A673 (cell line): Measurements from ENCODE around the gene C2orf81. TPM values are rescaled to one million over a fixed set of nuclear protein-coding genes. Genes with fewer than 3 reads are reported as not detected.
"Not testable (repeated sequence)": the region's sequence is repeated elsewhere in the genome, so short reads cannot be mapped to it uniquely, and the experiment has no call there.

ENCODE experiments used
- BruUV-seq: library from RNA; stranded (reverse); fragments of 400-500 nt; replicated peaks from 2 replicates; lab custom pipeline; 2021; lab: Mats Ljungman, UMichigan
- CTCF ChIA-PET: fragments of 300-600 bp; sonication (Branson Sonifier 250); formaldehyde crosslinking; loops from one replicate; lab custom pipeline; 2022; ENCODE audit warnings: antibody characterized with exemption; lab: Charles Lee
- POLR2A ChIA-PET: fragments of 300-600 bp; sonication (Branson Sonifier 250); formaldehyde crosslinking; loops from one replicate; lab custom pipeline; 2022; ENCODE audit warnings: antibody characterized with exemption; ENCODE audit not compliant: low non-redundant PET; lab: Charles Lee
- DNase-seq: peaks from one replicate; pipeline ENCODE4 v3.0.0-alpha.2; 2015; ENCODE audit warnings: low spot score
- H3K27ac ChIP-seq: fragments of 200-600 bp; sonication (generic); 2 replicates; pipeline ENCODE4 v1.5.1; 2016; ENCODE audit warnings: mixed run types, low read depth, mild to moderate bottlenecking, mixed read lengths, antibody characterized with exemption, low read length; ENCODE audit not compliant: poor library complexity, severe bottlenecking
- H3K27me3 ChIP-seq: fragments of 200-600 bp; sonication (generic); replicated peaks from 2 replicates; pipeline ENCODE4 v1.6.1; 2017; ENCODE audit warnings: mixed run types, low read depth, mild to moderate bottlenecking, mixed read lengths, antibody characterized with exemption, low read length; ENCODE audit not compliant: insufficient read depth, poor library complexity
- H3K36me3 ChIP-seq: fragments of 200-600 bp; sonication (generic); 2 replicates; pipeline ENCODE4 v1.6.1; 2016; ENCODE audit warnings: mixed run types, mild to moderate bottlenecking, mixed read lengths, antibody characterized with exemption, low read length; ENCODE audit not compliant: insufficient read depth, poor library complexity, severe bottlenecking
- H3K4me1 ChIP-seq: fragments of 200-600 bp; sonication (generic); 2 replicates; pipeline ENCODE4 v1.6.1; 2017; ENCODE audit warnings: mixed run types, mild to moderate bottlenecking, mixed read lengths, antibody characterized with exemption, low read length; ENCODE audit not compliant: insufficient read depth, poor library complexity, severe bottlenecking
- H3K4me3 ChIP-seq: fragments of 200-600 bp; sonication (generic); 2 replicates; pipeline ENCODE4 v1.5.1; 2016; ENCODE audit warnings: low read depth, mixed run types, mild to moderate bottlenecking, mixed read lengths, low read length; ENCODE audit not compliant: poor library complexity, severe bottlenecking
- H3K9me3 ChIP-seq: fragments of 200-600 bp; sonication (generic); 2 replicates; pipeline ENCODE4 v1.6.1; 2016; ENCODE audit warnings: mixed run types, low read depth, mild to moderate bottlenecking, mixed read lengths, antibody characterized with exemption, low read length; ENCODE audit not compliant: poor library complexity, severe bottlenecking
- CTCF ChIP-seq: fragments of 300-800, 200-600 bp; sonication (generic); conservative IDR thresholded peaks from 2 replicates; pipeline ENCODE4 v1.5.1; 2017; ENCODE audit warnings: low read depth, mild to moderate bottlenecking, antibody characterized with exemption, low read length, moderate library complexity, mixed read lengths
- EZH2 ChIP-seq: fragments of 200-600 bp; sonication (generic); IDR thresholded peaks from 2 replicates; pipeline ENCODE4 v1.6.1; 2017; ENCODE audit warnings: borderline replicate concordance, low read depth, mild to moderate bottlenecking, mixed read lengths, antibody characterized with exemption, low read length; ENCODE audit not compliant: poor library complexity, severe bottlenecking
- intact Hi-C: fragments of 100-400 bp; cut with micrococcal nuclease; formaldehyde crosslinking; loops from one replicate; pipeline ENCODE4 v1.10.0; 2022; ENCODE audit not compliant: unreplicated experiment
- total RNA-seq: library from RNA; stranded (reverse); gene quantifications from 2 replicates; pipeline ENCODE4 v1.2.3, GENCODE V29; 2021

The C2orf81 gene
- total RNA-seq, 1 experiment from 2014 or later = 1.9 TPM

- no peaks in the 10 kb centered on the region for H3K9me3 ChIP-seq
- no peak for DNase-seq
- no peaks in the 10 kb centered on the region for H3K27me3 ChIP-seq
- ChIA-PET CTCF (no interaction called here), POLR2A (no interaction called here)
- BruUV-seq = no TSS peak
- no peak overlapping the region for H3K27ac ChIP-seq
- H3K4me1 ChIP-seq = peaks cover 4% of the 10 kb centered on the region
- H3K4me3 ChIP-seq = no peak overlapping the region
- TF ChIP-seq CTCF = no peak
- TF ChIP-seq EZH2 = no peak
- peaks cover 19% of the 10 kb centered on the region for H3K36me3 ChIP-seq
- intact Hi-C loops = no loop called here
Measured at GRCh38 chr2:74423231-74424095, 2.0 kb upstream of the C2orf81 start.

- intact Hi-C loops, CTCF ChIA-PET: not testable (repeated sequence)
Measured at GRCh38 chr2:74420443-74421103, 846 bp downstream of the C2orf81 start.

GRCh38 chr2:74420006-74420405 is 1.4 kb downstream of the C2orf81 start:
- TF ChIP-seq CTCF (no peak), EZH2 (no peak)
- intact Hi-C loops = no loop called here
- H3K4me1 ChIP-seq = peaks cover 4% of the 10 kb centered on the region
- no peaks in the 10 kb centered on the region for H3K27me3 ChIP-seq
- no TSS peak for BruUV-seq
- H3K9me3 ChIP-seq = no peaks in the 10 kb centered on the region
- H3K36me3 ChIP-seq = no peaks in the 10 kb centered on the region
- ChIA-PET CTCF (no interaction called here), POLR2A (no interaction called here)
- no peak overlapping the region for H3K27ac ChIP-seq
- no peak overlapping the region for H3K4me3 ChIP-seq
- no peak for DNase-seq

More at GRCh38 chr2:74420443-74421103, 846 bp downstream of the C2orf81 start:
- H3K27ac ChIP-seq, DNase-seq, H3K27me3 ChIP-seq, POLR2A ChIA-PET, H3K36me3 ChIP-seq, H3K4me1 ChIP-seq, H3K9me3 ChIP-seq, BruUV-seq: not testable (repeated sequence)
- H3K4me3 ChIP-seq = peak overlapping the region; percentile 72
